SIG-M5 (cell line): ENCODE data around the gene BRME1.
"Not testable (repeated sequence)": the region's sequence is repeated elsewhere in the genome, so short reads cannot be mapped to it uniquely, and the experiment has no call there.

Experiments used
- DNase-seq: peaks from one replicate; lab custom pipeline; 2025; lab: John Stamatoyannopoulos, UW

BRME1 gene

DNA sequence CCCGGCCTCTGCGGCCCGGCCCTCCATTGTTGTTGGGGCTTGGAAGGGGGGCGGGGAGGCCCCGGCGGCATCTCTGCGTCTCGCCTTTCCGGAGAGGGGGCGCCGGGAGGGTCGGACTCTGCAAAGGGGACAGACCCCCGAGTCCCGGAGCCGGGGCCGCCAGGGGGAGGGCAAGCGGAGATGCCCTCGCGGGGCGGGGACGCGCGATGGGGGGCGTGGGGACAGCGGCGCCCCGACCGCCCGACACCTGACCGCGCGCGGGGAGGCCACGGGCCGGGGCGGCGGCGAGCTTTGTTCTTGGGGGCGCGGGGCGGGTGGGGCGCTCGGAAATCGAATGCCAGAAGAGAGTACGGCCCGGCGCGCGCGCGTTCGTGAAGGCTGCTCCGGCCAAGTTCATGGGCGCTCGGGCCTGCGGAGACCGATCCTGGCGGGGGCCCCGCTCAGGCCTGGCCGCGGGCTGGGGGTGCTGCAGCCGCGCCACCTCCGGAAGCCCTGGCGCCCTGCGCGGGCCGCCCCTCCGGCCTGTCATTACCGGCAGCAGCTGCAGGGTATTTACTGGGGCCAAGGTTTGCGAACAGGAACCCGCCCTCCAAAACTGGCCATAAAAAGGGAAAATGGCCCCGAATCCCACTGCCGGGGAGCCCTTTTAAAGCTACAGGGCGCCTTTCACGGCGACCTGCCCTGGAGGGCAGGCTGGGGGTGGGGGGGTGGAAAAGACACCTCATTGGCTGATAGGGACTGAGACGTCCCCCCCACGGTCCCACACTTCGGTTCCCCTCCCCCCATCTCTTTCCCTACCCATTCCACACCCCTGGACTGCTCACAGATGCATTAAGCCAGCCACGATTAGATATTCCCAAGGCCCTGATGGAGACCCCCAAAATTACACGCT, 40.1 kb downstream of the BRME1 start:
- no peak for DNase-seq

- DNase-seq, result no peak
Observed at GRCh38 chr19:13864667-13865570, 41.0 kb downstream of the BRME1 start.

GRCh38 chr19:13864046-13864666, 41.8 kb downstream of the BRME1 start:
- no peak for DNase-seq

DNA sequence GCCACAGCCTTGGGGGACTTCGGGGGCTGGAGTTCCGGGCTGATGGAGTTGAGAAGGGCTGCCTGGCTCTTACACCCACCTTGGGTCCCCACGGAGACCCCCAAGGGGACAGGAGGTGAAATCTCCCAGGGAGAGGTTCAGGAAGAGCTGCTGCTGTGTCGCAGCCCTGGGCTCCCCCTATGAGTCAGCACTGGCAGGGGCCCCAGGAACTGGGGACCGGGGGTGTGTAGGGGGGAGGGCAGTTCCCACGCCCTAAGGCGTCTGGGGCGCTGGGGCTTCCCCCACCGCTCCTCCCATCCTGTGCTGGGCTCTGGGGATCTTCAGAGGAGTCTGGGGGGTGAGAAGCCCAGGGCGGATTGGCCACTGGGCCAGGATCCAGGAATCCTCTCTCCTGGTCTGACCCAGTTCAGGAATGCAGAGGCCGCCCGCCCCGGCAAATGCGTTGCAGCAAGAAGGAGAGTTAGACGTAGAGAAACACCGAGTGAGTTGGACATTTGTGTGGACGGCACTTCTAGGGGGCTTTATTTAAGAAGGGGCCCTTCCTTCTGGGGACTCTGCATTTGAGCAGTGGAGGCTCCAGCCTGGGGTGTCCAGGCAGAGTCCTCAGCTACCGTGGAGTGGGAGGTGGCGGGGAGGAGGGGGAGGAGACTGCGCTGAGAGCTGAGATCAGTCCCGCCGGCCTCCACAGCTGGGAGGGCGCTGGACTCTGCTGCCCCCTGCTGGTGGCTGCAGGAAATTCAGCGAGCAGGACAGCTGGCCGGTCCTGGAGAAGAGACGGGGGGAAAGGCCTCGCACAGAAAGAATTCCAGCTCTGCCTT, 44.0 kb downstream of the BRME1 start:
- DNase-seq, result no peak

- DNase-seq, result no peak
Observed at GRCh38 chr19:13861392-13861713, 44.6 kb downstream of the BRME1 start.

DNA sequence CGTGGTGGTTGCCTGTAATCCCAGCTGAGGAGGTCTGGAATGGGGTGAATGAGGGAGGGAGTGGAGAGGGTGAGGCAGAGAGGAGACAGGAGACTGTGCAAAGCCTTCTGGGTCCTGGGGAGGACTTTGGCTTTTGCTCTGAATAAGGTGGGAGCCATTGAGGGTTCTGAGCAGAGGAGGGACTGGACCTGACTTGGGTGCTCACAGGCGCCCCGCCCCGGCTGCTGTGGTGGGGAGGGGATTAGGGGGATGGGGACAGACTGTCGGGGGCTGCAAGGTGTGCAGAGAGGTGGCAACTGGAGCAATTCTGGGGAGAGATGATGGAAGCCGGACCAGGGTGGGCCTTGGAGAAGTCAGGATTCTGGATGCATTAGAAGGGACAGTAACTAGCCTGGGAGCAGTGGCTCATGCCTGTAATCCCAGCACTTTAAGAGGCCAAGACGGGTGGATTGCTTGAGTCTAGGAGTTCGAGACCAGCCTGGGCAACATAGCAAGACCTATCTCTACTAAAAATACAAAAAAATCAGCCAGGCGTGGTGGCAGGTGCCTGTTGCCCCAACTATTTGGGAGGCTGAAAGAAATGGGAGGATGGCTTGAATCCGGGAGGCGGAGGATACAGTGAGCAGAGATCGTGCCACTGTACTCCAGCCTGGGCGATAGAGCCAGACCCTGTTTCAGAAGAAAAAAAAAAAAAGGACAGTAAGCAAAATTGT, 45.1 kb downstream of the BRME1 start:
- no peak for DNase-seq

DNA sequence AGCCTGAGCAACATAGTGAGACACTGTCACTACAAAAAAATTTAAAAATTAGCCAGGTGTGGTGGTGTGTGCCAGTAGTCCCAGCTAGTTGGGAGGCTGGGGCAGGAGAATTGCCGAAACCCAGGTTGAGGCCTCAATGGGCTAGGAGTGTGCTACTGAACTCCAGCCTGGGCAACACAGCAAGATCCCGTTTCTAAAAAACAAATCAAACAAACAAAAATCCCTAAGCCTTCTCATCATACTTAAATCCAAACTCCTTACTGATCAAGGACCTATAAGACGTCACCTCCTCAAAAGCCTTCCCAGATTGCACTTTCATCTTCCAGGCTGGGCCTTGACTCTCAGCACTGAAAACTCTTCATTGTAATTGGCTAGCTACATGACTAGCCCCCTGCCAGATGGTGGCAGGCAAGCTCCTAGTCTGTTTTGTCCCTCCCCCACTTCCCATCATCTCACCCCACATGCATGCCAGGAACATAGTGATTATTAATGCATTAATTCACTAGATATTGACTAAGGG, 46.5 kb downstream of the BRME1 start:
- DNase-seq, result no peak

DNA sequence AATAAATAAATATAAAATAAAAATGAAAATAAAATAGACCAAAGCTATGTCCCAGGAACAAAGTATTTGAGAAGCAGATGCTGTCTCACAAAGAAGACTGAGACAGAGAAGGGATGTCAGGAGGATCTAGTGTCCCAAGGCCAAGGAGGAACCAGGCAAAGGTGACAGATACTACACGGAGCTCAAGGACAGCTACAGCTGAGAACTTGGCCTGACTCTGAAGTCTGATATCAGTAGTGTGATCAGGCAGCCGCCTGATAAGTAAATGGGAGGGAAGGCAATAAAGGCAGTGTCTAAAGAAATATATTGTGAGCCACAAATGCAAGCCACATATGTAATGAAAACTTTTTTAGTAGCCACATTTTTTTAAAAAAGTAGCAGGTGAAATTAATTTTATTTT, 49.4 kb downstream of the BRME1 start:
- no peak for DNase-seq

GRCh38 chr19:13852171-13852707, 53.7 kb downstream of the BRME1 start:
- not testable (repeated sequence) for DNase-seq

GRCh38 chr19:13851734-13852114, 54.2 kb downstream of the BRME1 start:
- DNase-seq, result not testable (repeated sequence)

- DNase-seq, result no peak
Observed at GRCh38 chr19:13850910-13851733, 54.8 kb downstream of the BRME1 start.

GRCh38 chr19:13849991-13850909, 55.7 kb downstream of the BRME1 start:
- no peak for DNase-seq

GRCh38 chr19:13848798-13849676, 56.9 kb downstream of the BRME1 start:
- no peak for DNase-seq

GRCh38 chr19:13848340-13848677, 57.6 kb downstream of the BRME1 start:
- DNase-seq, result no peak

DNA sequence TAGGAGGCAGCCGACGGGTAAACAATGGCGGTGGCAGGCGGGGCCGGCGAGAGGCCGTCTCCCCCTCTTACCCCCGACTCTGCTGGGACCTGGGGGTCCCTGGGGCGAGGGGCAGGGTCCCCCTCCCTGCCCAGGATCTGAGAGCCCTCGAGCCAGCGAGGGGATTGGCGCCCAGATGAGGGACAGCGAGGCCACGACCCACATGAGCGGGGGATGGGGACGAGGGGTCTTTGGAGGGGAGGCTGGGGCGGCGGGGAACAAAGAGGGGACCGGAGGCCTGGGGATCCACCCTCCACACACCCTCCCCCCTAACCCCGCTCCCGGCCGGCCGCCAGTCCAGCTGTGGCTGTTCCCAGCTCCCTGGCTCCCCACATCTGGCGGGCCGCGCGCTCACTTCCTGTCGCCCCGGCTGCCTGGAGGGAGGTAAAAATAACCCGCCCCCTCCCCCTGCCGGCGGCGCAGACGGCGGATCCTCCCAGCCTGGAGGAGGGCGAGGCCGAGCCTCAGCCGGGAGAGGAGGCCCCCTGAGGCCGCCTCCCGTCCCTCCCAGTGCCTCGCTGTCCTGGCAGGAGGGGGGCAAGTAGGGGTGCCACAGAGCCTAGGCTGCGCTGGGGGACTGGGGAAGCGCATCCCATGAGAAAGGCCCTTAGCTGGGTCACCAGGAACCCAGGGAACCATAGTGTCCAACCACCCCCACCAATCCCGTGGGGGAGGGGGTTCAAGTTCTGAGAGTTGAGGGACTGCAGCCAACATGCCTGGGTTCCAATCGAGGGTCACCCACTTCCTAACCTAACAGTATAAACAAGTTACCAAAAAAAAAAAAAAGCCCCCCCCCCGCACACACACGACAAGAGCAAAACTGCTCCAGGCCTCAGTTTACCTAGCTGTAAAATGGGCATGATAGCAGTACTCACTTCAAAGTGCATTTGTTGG, 58.2 kb downstream of the BRME1 start:
- DNase-seq, result no peak

GRCh38 chr19:13846557-13847406, 59.1 kb downstream of the BRME1 start:
- no peak for DNase-seq
